ENCODE data around the gene SMC5. TPM values are rescaled to one million over a fixed set of nuclear protein-coding genes. Genes with fewer than 3 reads are reported as not detected.
"Not testable (repeated sequence)": the region's sequence is repeated elsewhere in the genome, so short reads cannot be mapped to it uniquely, and the experiment has no call there.

SMC5 gene
- total RNA-seq, 1 donor from 2014 or later: 56.2 TPM

- DNase-seq (ENCODE audit: low spot score in 2 of 2, unreplicated experiment in 2 of 2): no peak
- H3K27me3 Mint-ChIP-seq (ENCODE audit: low read depth): no peaks in the 10 kb centered on the region
- peaks cover 24% of the 10 kb centered on the region for H3K9me3 Mint-ChIP-seq
- no peak overlapping the region for H3K27ac Mint-ChIP-seq
- H3K4me1 Mint-ChIP-seq: no peaks in the 10 kb centered on the region
- peaks cover 67% of the 10 kb centered on the region for H3K36me3 Mint-ChIP-seq
- no peak overlapping the region for H3K4me3 Mint-ChIP-seq
- TF ChIP-seq CTCF (IDR thresholded peaks at IDR 0.05; ENCODE audit: unreplicated experiment): no peak
Measured at GRCh38 chr9:70324963-70325362, 66.2 kb downstream of the SMC5 start.

GRCh38 chr9:70328625-70329024 lies 69.8 kb downstream of the SMC5 start:
- H3K27me3 Mint-ChIP-seq (ENCODE audit: low read depth); H3K4me1 Mint-ChIP-seq; H3K4me3 Mint-ChIP-seq; H3K27ac Mint-ChIP-seq; DNase-seq (ENCODE audit: low spot score in 2 of 2, unreplicated experiment in 2 of 2): not testable (repeated sequence)
- Mint-ChIP-seq H3K36me3 (peaks cover 65% of the 10 kb centered on the region), H3K9me3 (peaks cover 24% of the 10 kb centered on the region)

- Mint-ChIP-seq H3K27me3 (ENCODE audit: low read depth) (no peaks in the 10 kb centered on the region), H3K4me3 (no peak overlapping the region), H3K9me3 (no peaks in the 10 kb centered on the region), H3K27ac (no peak overlapping the region), H3K36me3 (peaks cover 31% of the 10 kb centered on the region), H3K4me1 (no peaks in the 10 kb centered on the region)
- peak; percentile 85 for TF ChIP-seq CTCF (IDR thresholded peaks at IDR 0.05; ENCODE audit: unreplicated experiment)
- DNase-seq (ENCODE audit: low spot score in 2 of 2, unreplicated experiment in 2 of 2): no peak
Measured at GRCh38 chr9:70340572-70340971, 81.8 kb downstream of the SMC5 start.

DNA sequence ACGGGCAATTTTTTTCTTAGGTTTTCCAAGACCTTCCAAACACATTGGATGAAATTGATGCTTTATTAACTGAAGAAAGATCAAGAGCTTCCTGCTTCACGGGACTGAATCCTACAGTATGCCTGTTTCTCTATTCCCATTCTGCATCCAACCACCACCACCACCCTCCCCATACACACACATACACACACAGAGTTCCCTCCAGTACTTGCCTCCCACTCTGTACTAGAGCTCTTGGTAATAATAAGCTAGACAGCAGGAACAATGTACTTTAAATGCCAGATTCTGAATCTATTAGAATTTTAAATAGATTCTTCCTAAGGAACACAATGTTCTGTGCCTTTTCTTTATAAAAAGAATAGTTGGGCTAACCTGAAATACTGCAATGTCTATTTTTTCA lies 88.3 kb downstream of the SMC5 start:
- TF ChIP-seq CTCF (IDR thresholded peaks at IDR 0.05; ENCODE audit: unreplicated experiment): no peak
- Mint-ChIP-seq H3K27ac (no peak overlapping the region), H3K27me3 (ENCODE audit: low read depth) (no peaks in the 10 kb centered on the region), H3K4me1 (no peaks in the 10 kb centered on the region), H3K9me3 (no peaks in the 10 kb centered on the region), H3K4me3 (no peak overlapping the region), H3K36me3 (peaks cover 40% of the 10 kb centered on the region)
- no peak for DNase-seq (ENCODE audit: low spot score in 2 of 2, unreplicated experiment in 2 of 2)

DNA sequence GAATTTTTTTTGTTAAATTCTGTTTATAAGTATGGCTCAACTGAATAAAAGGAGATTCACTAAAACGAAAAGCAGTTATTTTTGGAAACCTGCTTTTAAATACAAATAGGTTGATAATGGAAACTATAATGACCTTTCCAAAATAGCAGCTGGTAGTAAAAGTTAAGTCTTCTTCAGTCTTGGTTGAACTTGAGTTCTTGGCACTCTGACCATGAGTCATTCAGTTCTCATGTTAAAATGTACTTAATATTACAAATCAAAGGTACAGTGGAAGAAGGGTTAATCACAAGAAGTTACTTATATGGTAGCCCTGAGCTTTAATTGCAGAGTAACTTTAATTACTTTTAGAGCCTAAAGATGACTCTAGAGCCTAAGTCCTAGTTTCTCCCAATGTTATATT lies 93.6 kb downstream of the SMC5 start:
- no peaks in the 10 kb centered on the region for H3K27me3 Mint-ChIP-seq (ENCODE audit: low read depth)
- H3K4me3 Mint-ChIP-seq: no peak overlapping the region
- H3K4me1 Mint-ChIP-seq: peaks cover 5% of the 10 kb centered on the region
- no peak for TF ChIP-seq CTCF (IDR thresholded peaks at IDR 0.05; ENCODE audit: unreplicated experiment)
- no peak overlapping the region for H3K27ac Mint-ChIP-seq
- peaks cover 22% of the 10 kb centered on the region for H3K36me3 Mint-ChIP-seq
- no peak for DNase-seq (ENCODE audit: low spot score in 2 of 2, unreplicated experiment in 2 of 2)
- H3K9me3 Mint-ChIP-seq: no peaks in the 10 kb centered on the region

- DNase-seq (ENCODE audit: low spot score in 2 of 2, unreplicated experiment in 2 of 2): no peak
- no peak overlapping the region for H3K4me3 Mint-ChIP-seq
- H3K4me1 Mint-ChIP-seq: peaks cover 5% of the 10 kb centered on the region
Measured at GRCh38 chr9:70352802-70353201, 94.0 kb downstream of the SMC5 start.

More at GRCh38 chr9:70352802-70353201, 94.0 kb downstream of the SMC5 start:
- no peak overlapping the region for H3K27ac Mint-ChIP-seq
- H3K9me3 Mint-ChIP-seq: no peaks in the 10 kb centered on the region
- H3K27me3 Mint-ChIP-seq (ENCODE audit: low read depth): no peaks in the 10 kb centered on the region
- peaks cover 24% of the 10 kb centered on the region for H3K36me3 Mint-ChIP-seq
- no peak for TF ChIP-seq CTCF (IDR thresholded peaks at IDR 0.05; ENCODE audit: unreplicated experiment)
